AG09309 (cell line): ENCODE results near the gene LTC4S.
A peak's percentile ranks its signal among the peaks of the same experiment; 100 is the strongest.

Experiments used
- DNase-seq: peaks from one replicate; pipeline ENCODE4 v3.0.0-alpha.2; 2010; ENCODE audit warnings: low read depth
- H3K4me3 ChIP-seq: 2 replicates; pipeline ENCODE4 v1.5.1; 2011; ENCODE audit warnings: mild to moderate bottlenecking, low read depth, low read length, moderate library complexity; ENCODE audit not compliant: control insufficient read depth
- TF ChIP-seq, protein P1 (sequence below): IDR thresholded peaks from 2 replicates; pipeline ENCODE4 v1.5.1; 2011; ENCODE audit warnings: mild to moderate bottlenecking, low read depth, low read length, inconsistent platforms; ENCODE audit not compliant: insufficient read depth, control insufficient read depth; ENCODE audit errors: missing control alignments

The LTC4S gene

DNA sequence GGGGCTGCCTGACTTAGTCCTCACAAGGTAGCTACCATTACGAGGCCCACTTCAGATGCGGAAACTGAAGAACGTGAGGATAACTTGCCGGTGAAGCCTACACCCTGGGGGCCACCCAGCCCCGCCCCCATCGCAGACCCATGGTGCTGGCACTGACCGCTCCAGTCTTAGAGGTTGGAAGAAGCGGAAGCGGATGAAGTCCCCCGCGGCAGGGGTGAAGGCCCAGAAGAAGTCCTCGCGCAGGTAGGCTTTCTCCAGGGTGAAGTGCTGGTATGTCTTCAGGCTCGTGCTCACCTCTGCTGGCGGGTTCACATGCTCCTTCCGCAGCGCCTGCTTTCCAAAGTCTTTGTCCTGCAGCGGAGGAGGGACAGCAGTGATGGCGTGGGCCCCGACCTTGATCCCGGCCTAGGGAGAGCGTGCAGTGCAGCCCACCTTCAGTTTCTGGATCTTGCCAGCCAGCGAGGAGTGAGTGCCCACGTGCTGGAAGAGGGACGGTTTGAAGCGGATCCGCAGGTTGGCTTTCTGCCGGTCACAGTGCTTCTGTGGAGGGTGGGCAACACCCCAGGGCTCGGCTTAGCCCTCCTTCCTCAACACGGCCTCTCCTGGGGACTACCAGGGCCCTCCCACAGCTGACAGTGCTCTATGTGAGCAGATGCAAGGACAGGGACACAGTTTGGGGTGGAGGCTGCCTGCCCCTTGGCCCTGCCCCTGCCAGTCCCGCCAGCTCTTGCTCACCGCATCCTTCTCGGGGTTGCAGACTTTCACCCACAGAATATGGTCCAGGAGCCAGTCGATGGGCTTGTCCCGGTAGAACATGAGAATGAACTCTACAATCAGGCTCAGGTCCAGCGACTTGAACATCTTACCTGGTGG lies 5.2 kb downstream of the LTC4S start:
- no peak for DNase-seq
- TF ChIP-seq, protein P1, sequence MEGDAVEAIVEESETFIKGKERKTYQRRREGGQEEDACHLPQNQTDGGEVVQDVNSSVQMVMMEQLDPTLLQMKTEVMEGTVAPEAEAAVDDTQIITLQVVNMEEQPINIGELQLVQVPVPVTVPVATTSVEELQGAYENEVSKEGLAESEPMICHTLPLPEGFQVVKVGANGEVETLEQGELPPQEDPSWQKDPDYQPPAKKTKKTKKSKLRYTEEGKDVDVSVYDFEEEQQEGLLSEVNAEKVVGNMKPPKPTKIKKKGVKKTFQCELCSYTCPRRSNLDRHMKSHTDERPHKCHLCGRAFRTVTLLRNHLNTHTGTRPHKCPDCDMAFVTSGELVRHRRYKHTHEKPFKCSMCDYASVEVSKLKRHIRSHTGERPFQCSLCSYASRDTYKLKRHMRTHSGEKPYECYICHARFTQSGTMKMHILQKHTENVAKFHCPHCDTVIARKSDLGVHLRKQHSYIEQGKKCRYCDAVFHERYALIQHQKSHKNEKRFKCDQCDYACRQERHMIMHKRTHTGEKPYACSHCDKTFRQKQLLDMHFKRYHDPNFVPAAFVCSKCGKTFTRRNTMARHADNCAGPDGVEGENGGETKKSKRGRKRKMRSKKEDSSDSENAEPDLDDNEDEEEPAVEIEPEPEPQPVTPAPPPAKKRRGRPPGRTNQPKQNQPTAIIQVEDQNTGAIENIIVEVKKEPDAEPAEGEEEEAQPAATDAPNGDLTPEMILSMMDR = no peak
- H3K4me3 ChIP-seq = no peak overlapping the region

DNA sequence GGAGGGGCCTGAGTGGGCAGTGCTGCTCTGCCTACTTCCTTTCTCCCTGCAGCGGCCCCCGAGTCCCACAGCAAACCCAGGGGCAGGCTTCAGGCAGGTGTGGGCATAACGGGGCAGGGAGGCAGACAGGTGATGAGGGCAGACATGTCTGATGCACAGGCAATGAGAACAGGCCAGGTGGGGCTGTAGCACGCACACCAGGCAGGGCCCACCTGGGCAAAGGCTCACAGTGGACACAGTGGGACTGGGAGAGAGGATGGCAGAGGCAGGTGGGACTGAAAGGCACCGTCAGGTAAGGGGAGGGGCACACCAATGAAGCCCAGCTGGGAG lies 5.8 kb downstream of the LTC4S start:
- TF ChIP-seq, protein P1 = no peak
- DNase-seq = no peak
- no peak overlapping the region for H3K4me3 ChIP-seq

DNA sequence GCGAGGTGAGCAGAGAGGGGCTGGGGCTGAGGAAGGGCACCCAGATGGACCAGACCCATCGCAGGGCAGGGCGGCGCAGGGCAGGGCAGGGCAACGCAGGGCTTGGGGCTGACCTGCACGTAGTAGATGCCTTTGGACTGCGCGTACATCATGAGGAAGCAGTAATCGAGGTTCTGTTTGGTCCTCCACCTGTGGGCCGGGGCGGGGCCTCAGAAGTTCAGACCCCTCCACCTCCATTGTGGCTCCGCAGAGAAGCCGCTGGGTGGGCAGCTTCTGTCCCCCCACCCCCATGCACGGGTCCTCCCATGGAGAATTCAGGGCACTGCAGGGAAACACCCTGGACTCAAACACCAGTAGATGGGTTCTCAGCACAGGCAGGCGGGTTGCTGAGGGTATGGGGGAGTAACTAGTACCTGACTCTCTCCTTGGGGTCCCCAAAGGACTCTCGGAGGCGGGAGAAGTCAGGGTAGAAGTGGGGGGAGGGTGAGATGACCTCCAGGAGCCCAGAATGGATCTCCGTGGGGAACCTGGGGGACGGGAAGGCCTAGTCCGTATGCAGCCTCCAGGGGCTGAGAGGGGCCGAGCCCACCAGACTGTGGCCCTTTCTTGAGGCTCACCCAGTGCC lies 6.4 kb downstream of the LTC4S start:
- H3K4me3 ChIP-seq = no peak overlapping the region
- TF ChIP-seq, protein P1 = no peak
- no peak for DNase-seq

DNA sequence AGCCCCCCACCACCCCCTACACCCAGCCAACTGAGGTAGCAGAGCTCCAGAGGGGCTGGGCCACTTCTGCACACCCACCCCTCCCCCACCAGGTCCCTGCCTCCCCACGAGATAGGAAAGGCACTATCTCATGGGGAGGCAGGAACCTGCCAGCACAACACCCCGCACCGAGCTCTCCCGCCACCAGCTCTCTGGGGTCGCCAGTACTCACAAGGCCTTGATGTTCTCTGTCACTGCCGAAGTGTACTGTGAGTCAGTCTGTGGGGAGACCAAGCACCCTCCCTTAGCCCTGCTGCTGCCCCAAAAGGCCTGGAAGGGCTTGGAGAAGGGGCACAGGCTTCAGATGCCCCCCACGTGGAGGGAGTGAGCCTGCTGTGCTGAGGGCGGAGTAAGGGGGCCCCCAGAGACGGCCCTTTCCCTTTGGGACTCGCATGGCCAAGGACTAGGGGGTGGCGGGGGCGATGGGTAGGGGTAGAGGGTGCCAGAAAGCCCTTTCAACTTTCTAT lies 7.0 kb downstream of the LTC4S start:
- DNase-seq = no peak
- TF ChIP-seq, protein P1 = no peak

DNA sequence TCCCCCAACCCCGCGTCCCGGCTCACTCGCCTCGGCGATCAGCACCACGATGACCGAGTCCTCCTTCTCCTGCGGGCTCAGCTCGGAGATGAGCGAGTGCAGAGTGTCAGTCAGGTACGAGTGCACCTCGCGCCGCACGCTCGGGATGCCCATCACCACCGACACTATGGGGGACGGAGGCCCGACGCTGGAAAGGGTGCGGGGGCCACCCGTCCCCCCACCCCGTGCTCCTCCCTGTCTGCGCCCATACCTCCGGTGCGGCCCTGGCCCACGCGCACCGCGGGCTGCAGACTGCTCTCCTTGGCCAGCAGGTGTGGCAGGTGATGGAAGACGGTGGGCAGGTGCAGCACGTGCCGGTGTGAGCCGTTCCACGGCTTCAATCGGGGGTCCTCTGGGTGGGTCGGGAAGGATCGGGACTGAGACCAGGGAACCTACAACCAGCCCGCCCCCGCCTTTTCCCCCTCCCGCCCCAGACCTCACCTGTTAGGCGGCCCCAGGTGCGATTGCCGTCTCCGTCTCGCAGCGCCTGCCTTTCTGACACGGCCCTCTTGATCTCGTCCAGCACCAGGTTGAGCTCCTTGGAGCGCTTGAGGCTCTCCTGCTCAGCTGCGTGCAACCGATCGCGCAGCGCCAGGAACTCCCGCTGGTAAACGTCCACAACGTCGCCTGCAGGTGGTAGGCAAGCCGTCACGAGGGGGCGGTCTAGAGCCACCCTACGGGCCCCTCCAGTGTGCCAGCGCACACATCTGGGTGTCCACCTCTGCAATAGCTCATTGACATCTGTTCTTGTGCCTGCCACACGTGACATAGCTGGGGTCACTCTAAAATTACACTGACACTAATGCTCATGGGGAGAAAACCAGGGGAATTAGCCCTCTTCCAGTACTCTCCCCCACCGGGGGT lies 7.8 kb downstream of the LTC4S start:
- DNase-seq = no peak
- H3K4me3 ChIP-seq = no peak overlapping the region
- TF ChIP-seq, protein P1 = peak; percentile 50

More for the DNA sequence above, 7.0 kb downstream of the LTC4S start:
- no peak overlapping the region for H3K4me3 ChIP-seq

DNA sequence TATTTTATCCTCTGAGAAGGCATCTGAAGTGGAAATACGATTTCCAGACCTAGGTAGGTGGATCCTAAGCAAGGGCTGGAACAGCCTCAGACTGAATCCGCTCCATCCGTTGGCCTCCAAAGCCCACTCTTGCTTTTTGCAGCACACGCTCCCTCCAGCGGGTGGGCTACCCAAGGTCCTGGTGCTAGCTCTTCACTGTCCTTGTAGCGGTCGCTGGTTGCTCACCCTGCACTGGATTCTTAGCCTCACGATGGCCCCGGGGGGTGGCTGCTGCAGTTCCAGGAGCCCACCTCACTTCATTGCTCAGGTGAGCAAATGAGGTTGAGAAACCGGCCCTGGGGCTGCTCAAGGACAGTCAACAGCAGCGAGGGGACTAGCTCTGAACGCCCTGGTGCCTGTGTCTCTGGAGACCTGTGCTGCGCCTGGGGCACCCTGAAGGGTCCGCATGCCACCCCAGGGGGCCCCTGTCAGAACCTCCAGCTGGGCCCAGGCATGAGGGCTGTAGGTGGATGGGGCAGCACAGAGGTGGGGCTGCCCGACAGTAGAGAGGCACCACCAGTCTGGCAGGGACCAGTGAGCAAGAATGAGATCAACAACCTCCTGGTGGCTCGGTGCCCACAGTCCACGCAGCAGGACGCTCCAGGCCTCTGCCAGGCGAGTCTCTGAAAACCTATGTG lies 8.6 kb downstream of the LTC4S start:
- no peak for DNase-seq
- no peak overlapping the region for H3K4me3 ChIP-seq
- TF ChIP-seq, protein P1 = no peak
